ENCODE data around the gene MRPS27.
"Not testable (repeated sequence)": the region's sequence is repeated elsewhere in the genome, so short reads cannot be mapped to it uniquely, and the experiment has no call there.

The MRPS27 gene

GRCh38 chr5:72177538-72177937 lies 142.5 kb downstream of the MRPS27 start:
- no peaks in the 10 kb centered on the region for H3K9me3 Mint-ChIP-seq
- H3K4me3 Mint-ChIP-seq = no peak overlapping the region
- H3K4me1 Mint-ChIP-seq = peaks cover 14% of the 10 kb centered on the region
- DNase-seq = no peak
- peaks cover 17% of the 10 kb centered on the region for H3K36me3 Mint-ChIP-seq (ENCODE audit: low read depth)
- no peak overlapping the region for H3K27ac Mint-ChIP-seq
- H3K27me3 Mint-ChIP-seq (ENCODE audit: low read depth, poor library complexity) = no peaks in the 10 kb centered on the region
- TF ChIP-seq CTCF (IDR thresholded peaks at IDR 0.05) = no peak

GRCh38 chr5:72172786-72173185 lies 147.3 kb downstream of the MRPS27 start:
- peaks cover 11% of the 10 kb centered on the region for H3K36me3 Mint-ChIP-seq (ENCODE audit: low read depth)
- H3K27ac Mint-ChIP-seq = no peak overlapping the region
- H3K9me3 Mint-ChIP-seq = no peaks in the 10 kb centered on the region
- DNase-seq = no peak
- H3K27me3 Mint-ChIP-seq (ENCODE audit: low read depth, poor library complexity) = no peaks in the 10 kb centered on the region
- no peak for TF ChIP-seq CTCF (IDR thresholded peaks at IDR 0.05)
- no peak overlapping the region for H3K4me3 Mint-ChIP-seq
- peaks cover 11% of the 10 kb centered on the region for H3K4me1 Mint-ChIP-seq

- H3K9me3 Mint-ChIP-seq = no peaks in the 10 kb centered on the region
- peaks cover 14% of the 10 kb centered on the region for H3K36me3 Mint-ChIP-seq (ENCODE audit: low read depth)
- no peak for DNase-seq
- H3K27ac Mint-ChIP-seq = no peak overlapping the region
- H3K4me1 Mint-ChIP-seq = peaks cover 18% of the 10 kb centered on the region
- TF ChIP-seq CTCF (IDR thresholded peaks at IDR 0.05) = no peak
- H3K4me3 Mint-ChIP-seq = no peak overlapping the region
- H3K27me3 Mint-ChIP-seq (ENCODE audit: low read depth, poor library complexity) = no peaks in the 10 kb centered on the region
Measured at GRCh38 chr5:72171667-72172066, 148.4 kb downstream of the MRPS27 start.

- Mint-ChIP-seq H3K4me1 (peaks cover 18% of the 10 kb centered on the region), H3K36me3 (ENCODE audit: low read depth) (peaks cover 17% of the 10 kb centered on the region)
- H3K27me3 Mint-ChIP-seq (ENCODE audit: low read depth, poor library complexity); H3K9me3 Mint-ChIP-seq; H3K27ac Mint-ChIP-seq; H3K4me3 Mint-ChIP-seq; DNase-seq: not testable (repeated sequence)
Measured at GRCh38 chr5:72171181-72171580, 148.9 kb downstream of the MRPS27 start.

- Mint-ChIP-seq H3K9me3 (no peaks in the 10 kb centered on the region), H3K27me3 (ENCODE audit: low read depth, poor library complexity) (no peaks in the 10 kb centered on the region), H3K4me3 (no peak overlapping the region), H3K27ac (no peak overlapping the region), H3K4me1 (peaks cover 15% of the 10 kb centered on the region), H3K36me3 (ENCODE audit: low read depth) (peaks cover 8% of the 10 kb centered on the region)
- TF ChIP-seq CTCF (IDR thresholded peaks at IDR 0.05) = no peak
- DNase-seq = no peak
Measured at GRCh38 chr5:72170101-72170500, 149.9 kb downstream of the MRPS27 start.

Data from nephron progenitor cell (in vitro differentiated cells).